ENCODE measurements around the gene POU4F1. TPM values are rescaled to one million over a fixed set of nuclear protein-coding genes. Genes with fewer than 3 reads are reported as not detected.

Gene POU4F1
- total RNA-seq, 1 donor from 2014 or later, result not detected

- Histone ChIP-seq H3K9me3 (no peaks in the 10 kb centered on the region), H3K27ac (no peak overlapping the region), H3K27me3 (peaks cover 30% of the 10 kb centered on the region), H3K4me1 (peaks cover 14% of the 10 kb centered on the region), H3K4me3 (no peak overlapping the region), H3K36me3 (no peaks in the 10 kb centered on the region)
- TF ChIP-seq POLR2AphosphoS5 (IDR thresholded peaks at IDR 0.05; ENCODE audit: insufficient read depth in 1 of 2, low read depth in 1 of 2), result no peak
- TF ChIP-seq, protein P1, sequence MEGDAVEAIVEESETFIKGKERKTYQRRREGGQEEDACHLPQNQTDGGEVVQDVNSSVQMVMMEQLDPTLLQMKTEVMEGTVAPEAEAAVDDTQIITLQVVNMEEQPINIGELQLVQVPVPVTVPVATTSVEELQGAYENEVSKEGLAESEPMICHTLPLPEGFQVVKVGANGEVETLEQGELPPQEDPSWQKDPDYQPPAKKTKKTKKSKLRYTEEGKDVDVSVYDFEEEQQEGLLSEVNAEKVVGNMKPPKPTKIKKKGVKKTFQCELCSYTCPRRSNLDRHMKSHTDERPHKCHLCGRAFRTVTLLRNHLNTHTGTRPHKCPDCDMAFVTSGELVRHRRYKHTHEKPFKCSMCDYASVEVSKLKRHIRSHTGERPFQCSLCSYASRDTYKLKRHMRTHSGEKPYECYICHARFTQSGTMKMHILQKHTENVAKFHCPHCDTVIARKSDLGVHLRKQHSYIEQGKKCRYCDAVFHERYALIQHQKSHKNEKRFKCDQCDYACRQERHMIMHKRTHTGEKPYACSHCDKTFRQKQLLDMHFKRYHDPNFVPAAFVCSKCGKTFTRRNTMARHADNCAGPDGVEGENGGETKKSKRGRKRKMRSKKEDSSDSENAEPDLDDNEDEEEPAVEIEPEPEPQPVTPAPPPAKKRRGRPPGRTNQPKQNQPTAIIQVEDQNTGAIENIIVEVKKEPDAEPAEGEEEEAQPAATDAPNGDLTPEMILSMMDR (IDR thresholded peaks at IDR 0.05), result no peak
- no peak for TF ChIP-seq POLR2A (IDR thresholded peaks at IDR 0.05)
- DNase-seq (ENCODE audit: extremely low spot score in 2 of 2), result no peak
- intact Hi-C loops (cut with DNase I), result no loop called here
These were observed 10.8 kb downstream of the POU4F1 start for GRCh38 chr13:78592584-78592983.

DNA sequence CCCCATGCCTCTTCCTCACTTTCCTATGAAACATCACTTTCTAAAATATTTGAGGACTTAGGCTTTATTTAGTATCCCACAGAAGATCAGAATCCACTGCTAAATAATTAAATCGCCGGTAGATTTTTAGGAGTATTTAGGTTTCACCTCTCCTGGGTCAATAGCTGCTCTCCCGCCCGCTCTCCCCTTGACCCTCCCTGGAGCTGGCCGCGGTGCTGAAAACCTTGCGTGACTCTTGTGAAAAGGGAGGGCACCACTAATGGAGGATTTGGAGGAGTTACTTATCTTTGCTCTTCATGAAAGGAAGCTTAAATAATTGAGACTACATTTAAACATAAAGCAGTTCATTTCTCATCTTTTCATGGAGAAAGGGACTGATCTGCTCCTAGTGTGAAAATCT, 14.1 kb downstream of the POU4F1 start:
- intact Hi-C loops (cut with DNase I), result no loop called here
- Histone ChIP-seq H3K4me3 (no peak overlapping the region), H3K27me3 (peaks cover 9% of the 10 kb centered on the region), H3K9me3 (no peaks in the 10 kb centered on the region), H3K27ac (no peak overlapping the region), H3K4me1 (no peaks in the 10 kb centered on the region), H3K36me3 (no peaks in the 10 kb centered on the region)
- TF ChIP-seq POLR2A (IDR thresholded peaks at IDR 0.05) (no peak), POLR2AphosphoS5 (IDR thresholded peaks at IDR 0.05; ENCODE audit: insufficient read depth in 1 of 2, low read depth in 1 of 2) (no peak)
- TF ChIP-seq, protein P1 (IDR thresholded peaks at IDR 0.05), result no peak
- no peak for DNase-seq (ENCODE audit: extremely low spot score in 2 of 2)

DNA sequence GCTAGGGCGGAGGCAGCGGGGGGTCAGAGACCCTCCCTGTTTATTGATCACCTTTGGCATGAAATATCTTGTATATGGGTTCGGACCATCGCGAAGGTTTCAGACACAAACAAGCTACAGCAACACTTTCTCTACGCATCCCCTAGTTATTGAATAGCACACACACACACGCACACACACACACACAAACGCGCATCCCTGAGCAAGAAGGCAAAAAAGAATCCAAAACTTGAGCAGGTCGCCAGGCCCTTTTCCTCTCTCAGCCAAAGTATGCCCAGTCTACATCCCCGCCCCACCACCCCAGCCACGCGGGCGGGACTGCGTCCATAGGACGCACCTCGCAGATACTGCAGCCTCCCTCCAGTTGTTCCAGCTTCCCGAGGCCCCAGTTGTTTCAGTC, 16.0 kb downstream of the POU4F1 start:
- intact Hi-C loops (cut with DNase I), result no loop called here
- H3K27me3 ChIP-seq, result peaks cover 3% of the 10 kb centered on the region

DNA sequence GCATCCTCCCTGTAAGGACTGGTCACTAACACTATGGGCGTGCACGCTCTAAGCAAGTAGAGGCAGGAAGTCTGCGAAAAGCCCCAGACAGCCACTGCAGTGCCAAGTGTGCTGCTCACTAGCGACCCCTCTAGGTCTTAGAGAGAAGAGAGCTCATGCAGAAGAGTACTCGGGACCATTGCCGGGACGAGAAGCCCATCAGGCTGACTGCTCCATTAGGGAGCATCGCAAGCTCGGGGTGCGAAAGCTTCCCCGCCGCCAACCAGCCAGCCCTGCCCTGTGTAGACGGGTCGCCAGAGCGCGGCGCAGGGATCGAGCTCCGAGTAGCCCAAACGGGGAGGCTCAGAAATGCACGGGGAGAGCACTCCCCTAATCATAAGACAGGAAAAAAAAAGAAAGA, 16.6 kb downstream of the POU4F1 start:
- H3K27me3 ChIP-seq, result no peaks in the 10 kb centered on the region
- no peak overlapping the region for H3K27ac ChIP-seq
- no peak for TF ChIP-seq POLR2A (IDR thresholded peaks at IDR 0.05)
- H3K9me3 ChIP-seq, result no peaks in the 10 kb centered on the region
- no peak overlapping the region for H3K4me3 ChIP-seq
- DNase-seq (ENCODE audit: extremely low spot score in 2 of 2), result no peak
- intact Hi-C loops (cut with DNase I), result no loop called here
- no peaks in the 10 kb centered on the region for H3K36me3 ChIP-seq
- no peaks in the 10 kb centered on the region for H3K4me1 ChIP-seq

More for the DNA sequence above, 16.0 kb downstream of the POU4F1 start:
- TF ChIP-seq POLR2AphosphoS5 (IDR thresholded peaks at IDR 0.05; ENCODE audit: insufficient read depth in 1 of 2, low read depth in 1 of 2) (no peak), POLR2A (IDR thresholded peaks at IDR 0.05) (no peak)
- TF ChIP-seq, protein P1 (IDR thresholded peaks at IDR 0.05), result no peak
- H3K4me3 ChIP-seq, result no peak overlapping the region
- no peaks in the 10 kb centered on the region for H3K4me1 ChIP-seq
- H3K27ac ChIP-seq, result no peak overlapping the region
- no peaks in the 10 kb centered on the region for H3K36me3 ChIP-seq
- DNase-seq (ENCODE audit: extremely low spot score in 2 of 2), result no peak
- H3K9me3 ChIP-seq, result no peaks in the 10 kb centered on the region

GRCh38 chr13:78576261-78576660, 27.1 kb downstream of the POU4F1 start:
- no peaks in the 10 kb centered on the region for H3K27me3 ChIP-seq
- no peak overlapping the region for H3K27ac ChIP-seq
- H3K36me3 ChIP-seq, result no peaks in the 10 kb centered on the region
- intact Hi-C loops (cut with DNase I), result no loop called here
- H3K9me3 ChIP-seq, result no peaks in the 10 kb centered on the region
- H3K4me1 ChIP-seq, result no peaks in the 10 kb centered on the region
- no peak for DNase-seq (ENCODE audit: extremely low spot score in 2 of 2)
- TF ChIP-seq POLR2AphosphoS5 (IDR thresholded peaks at IDR 0.05; ENCODE audit: insufficient read depth in 1 of 2, low read depth in 1 of 2), result no peak
- no peak for TF ChIP-seq POLR2A (IDR thresholded peaks at IDR 0.05)
- TF ChIP-seq, protein P1 (IDR thresholded peaks at IDR 0.05), result no peak
- no peak overlapping the region for H3K4me3 ChIP-seq

- Histone ChIP-seq H3K27ac (no peak overlapping the region), H3K4me3 (no peak overlapping the region), H3K27me3 (no peaks in the 10 kb centered on the region), H3K36me3 (no peaks in the 10 kb centered on the region), H3K4me1 (no peaks in the 10 kb centered on the region), H3K9me3 (no peaks in the 10 kb centered on the region)
- intact Hi-C loops (cut with DNase I), result no loop called here
- TF ChIP-seq, protein P1 (IDR thresholded peaks at IDR 0.05), result no peak
- TF ChIP-seq POLR2AphosphoS5 (IDR thresholded peaks at IDR 0.05; ENCODE audit: insufficient read depth in 1 of 2, low read depth in 1 of 2), result no peak
- no peak for TF ChIP-seq POLR2A (IDR thresholded peaks at IDR 0.05)
- DNase-seq (ENCODE audit: extremely low spot score in 2 of 2), result no peak
These were observed 30.9 kb downstream of the POU4F1 start for GRCh38 chr13:78572459-78572858.
